HCT116 (cell line): ENCODE results near the gene SMPDL3B. TPM values are rescaled to one million over a fixed set of nuclear protein-coding genes. Genes with fewer than 3 reads are reported as not detected.

ENCODE experiments used
- ATAC-seq: fragments of 200-7000 bp; cut with Tn5 transposase; 2 replicates; pipeline ENCODE4 v1.9.1; 2020; ENCODE audit warnings: mild to moderate bottlenecking, moderate library complexity
- BruUV-seq: library from RNA; stranded (reverse); fragments of 400-500 nt; replicated peaks from 2 replicates; lab custom pipeline; 2021; lab: Mats Ljungman, UMichigan
- CTCF ChIA-PET: fragments of 300-600 bp; sonication (Branson Sonifier 250); formaldehyde crosslinking; loops from one replicate; lab custom pipeline; 2021; ENCODE audit warnings: antibody characterized with exemption; lab: Charles Lee
- POLR2A ChIA-PET: fragments of 300-600, 350-600 bp; sonication (Branson Sonifier 250); formaldehyde crosslinking; loops from one replicate; lab custom pipeline; 2021; ENCODE audit warnings: antibody characterized with exemption; lab: Charles Lee
- RAD21 ChIA-PET, 2 experiments: fragments of 300-600 bp; sonication (Branson Sonifier 250); formaldehyde crosslinking; loops; one replicate each; lab custom pipeline; 2023; ENCODE audit warnings: low total read pairs in 2 of 2; ENCODE audit not compliant: uncharacterized antibody in 2 of 2, unreplicated experiment in 2 of 2, low non-redundant PET in 1 of 2; lab: Charles Lee
- DNase-seq: peaks from one replicate; pipeline ENCODE4 v3.0.0-alpha.2; 2010; ENCODE audit warnings: low read depth, low spot score
- H2AFZ ChIP-seq: fragments of 200-600 bp; shearing (Covaris generic), sonication (generic); 2 replicates; pipeline ENCODE4 v1.6.1; 2017; ENCODE audit warnings: low read depth, mixed run types, mixed read lengths, antibody characterized with exemption, low read length; ENCODE audit not compliant: poor library complexity, severe bottlenecking
- H3K27ac ChIP-seq: 2 replicates; pipeline ENCODE4 v1.5.1; 2012; ENCODE audit warnings: low read depth, low read length
- H3K27me3 ChIP-seq: fragments of 200-600 bp; sonication (generic); 2 replicates; pipeline ENCODE4 v1.6.1; 2016; ENCODE audit warnings: mixed run types, low read length, mixed read lengths; ENCODE audit not compliant: insufficient read depth
- H3K36me3 ChIP-seq, 2 experiments: fragments of 200-500 bp in 1 of 2; fragments of 200-600 bp in 1 of 2; sonication (Bioruptor generic) in 1 of 2; sonication (generic) in 1 of 2; 2 replicates each; pipeline versions ENCODE4 v1.5.1 to v1.6.1; 2014 to 2016; ENCODE audit warnings: low read length in 2 of 2, inconsistent platforms in 1 of 2, mixed read lengths in 1 of 2, mixed run types in 1 of 2; ENCODE audit not compliant: insufficient read depth in 2 of 2, control insufficient read depth in 1 of 2
- H3K4me1 ChIP-seq, 2 experiments: fragments of 200-600 bp in 1 of 2; sonication (generic) in 1 of 2; 2 replicates each; pipeline versions ENCODE4 v1.5.1 to v1.6.1; 2012 to 2017; ENCODE audit warnings: low read length in 2 of 2, inconsistent platforms in 1 of 2, mild to moderate bottlenecking in 1 of 2, mixed read lengths in 1 of 2, mixed run types in 1 of 2, moderate library complexity in 1 of 2; ENCODE audit not compliant: insufficient read depth in 2 of 2, control insufficient read depth in 1 of 2
- H3K4me2 ChIP-seq: fragments of 200-600 bp; sonication (generic); 2 replicates; pipeline ENCODE4 v1.6.1; 2017; ENCODE audit warnings: mixed run types, low read length, mixed read lengths
- H3K4me3 ChIP-seq, 2 experiments: fragments of 200-600 bp in 1 of 2; sonication (generic) in 1 of 2; replicated peaks in 1 of 2; 2 replicates each; pipeline ENCODE4 v1.5.1; 2011 to 2016; ENCODE audit warnings: low read length in 2 of 2, control low read depth in 1 of 2, low read depth in 1 of 2, mild to moderate bottlenecking in 1 of 2, mixed read lengths in 1 of 2, mixed run types in 1 of 2
- H3K79me2 ChIP-seq: fragments of 200-600 bp; sonication (generic); 2 replicates; pipeline ENCODE4 v1.6.1; 2017; ENCODE audit warnings: mild to moderate bottlenecking, mixed run types, low read length, moderate library complexity, mixed read lengths; ENCODE audit not compliant: insufficient read depth
- H3K9ac ChIP-seq: fragments of 200-600 bp; sonication (generic); 2 replicates; pipeline ENCODE4 v1.6.1; 2016; ENCODE audit warnings: low read length, mixed read lengths
- H3K9me2 ChIP-seq: fragments of 200-600 bp; sonication (generic), shearing (Covaris generic); 2 replicates; pipeline ENCODE4 v1.6.1; 2017; ENCODE audit warnings: mixed run types, mild to moderate bottlenecking, moderate library complexity; ENCODE audit not compliant: insufficient read depth
- H3K9me3 ChIP-seq, 2 experiments: fragments of 200-500 bp in 1 of 2; fragments of 200-600 bp in 1 of 2; sonication (Bioruptor generic) in 1 of 2; sonication (generic) in 1 of 2; 2 replicates each; pipeline ENCODE4 v1.6.1; 2014 to 2017; ENCODE audit warnings: low read length in 2 of 2, mixed read lengths in 2 of 2, inconsistent platforms in 1 of 2, low read depth in 1 of 2, mild to moderate bottlenecking in 1 of 2, mixed run types in 1 of 2, moderate library complexity in 1 of 2; ENCODE audit not compliant: control insufficient read depth in 1 of 2, insufficient read depth in 1 of 2
- H4K20me1 ChIP-seq: fragments of 200-600 bp; sonication (generic), shearing (Covaris generic); 2 replicates; pipeline ENCODE4 v1.6.1; 2017; ENCODE audit warnings: mixed run types, mild to moderate bottlenecking, moderate library complexity; ENCODE audit not compliant: insufficient read depth
- ATF3 ChIP-seq: IDR thresholded peaks from 2 replicates; pipeline ENCODE4 v1.6.1; 2012
- CEBPB ChIP-seq: IDR thresholded peaks from 2 replicates; pipeline ENCODE4 v1.6.1; 2012; ENCODE audit warnings: low read depth
- CTCF ChIP-seq, 3 experiments: fragments of 200-600 bp in 1 of 3; sonication (generic) in 1 of 3; IDR thresholded peaks in 2 of 3; conservative IDR thresholded peaks in 1 of 3; 2 replicates each; pipeline ENCODE4 v1.5.1; 2012 to 2017; ENCODE audit warnings: low read depth in 2 of 3, low read length in 2 of 3, antibody characterized with exemption in 1 of 3, borderline replicate concordance in 1 of 3, control low read depth in 1 of 3, mild to moderate bottlenecking in 1 of 3, mixed read lengths in 1 of 3, mixed run types in 1 of 3, moderate library complexity in 1 of 3; ENCODE audit not compliant: insufficient read depth in 1 of 3
- EGR1 ChIP-seq: IDR thresholded peaks from 2 replicates; pipeline ENCODE4 v1.6.1; 2012; ENCODE audit warnings: low read depth
- ELF1 ChIP-seq: IDR thresholded peaks from 2 replicates; pipeline ENCODE4 v1.6.1; 2012; ENCODE audit warnings: low read depth, borderline replicate concordance
- EZH2 ChIP-seq: fragments of 200-600 bp; sonication (generic); IDR thresholded peaks from 2 replicates; pipeline ENCODE4 v1.6.1; 2017; ENCODE audit warnings: antibody characterized with exemption, mixed run types
- FOSL1 ChIP-seq: IDR thresholded peaks from 2 replicates; pipeline ENCODE4 v1.6.1; 2012; ENCODE audit warnings: low read depth
- JUND ChIP-seq: IDR thresholded peaks from 2 replicates; pipeline ENCODE4 v1.6.1; 2012
- MAX ChIP-seq: IDR thresholded peaks from 2 replicates; pipeline ENCODE4 v1.6.1; 2012
- POLR2A ChIP-seq: IDR thresholded peaks from 2 replicates; pipeline ENCODE4 v1.7.0; 2011; ENCODE audit warnings: borderline replicate concordance; ENCODE audit not compliant: insufficient read depth, insufficient read length; ENCODE audit errors: extremely low read depth
- RAD21 ChIP-seq: IDR thresholded peaks from 2 replicates; pipeline ENCODE4 v1.6.1; 2012; ENCODE audit warnings: low read depth, mild to moderate bottlenecking
- SIN3A ChIP-seq: IDR thresholded peaks from 2 replicates; pipeline ENCODE4 v1.6.1; 2012; ENCODE audit warnings: low read depth
- SRF ChIP-seq: IDR thresholded peaks from 2 replicates; pipeline ENCODE4 v1.6.1; 2012; ENCODE audit warnings: low read depth
- TCF7L2 ChIP-seq: IDR thresholded peaks from 2 replicates; pipeline ENCODE4 v1.7.0; 2011; ENCODE audit warnings: borderline replicate concordance, inconsistent platforms; ENCODE audit not compliant: insufficient read depth, insufficient read length; ENCODE audit errors: extremely low read depth
- YY1 ChIP-seq: IDR thresholded peaks from 2 replicates; pipeline ENCODE4 v1.6.1; 2011; ENCODE audit warnings: low read length, low read depth, moderate library complexity, mild to moderate bottlenecking; ENCODE audit not compliant: insufficient replicate concordance; ENCODE audit errors: extremely low read depth
- intact Hi-C: fragments of 100-400 bp; cut with micrococcal nuclease; formaldehyde crosslinking; loops from 2 replicates; pipeline ENCODE4 v1.10.0; 2022
- total RNA-seq: library from RNA; stranded (reverse); gene quantifications from one replicate; pipeline ENCODE4 v1.2.1, GENCODE V29; 2021; ENCODE audit not compliant: unreplicated experiment

SMPDL3B gene
- total RNA-seq, 1 experiment from 2014 or later: 16.4 TPM

- no peak overlapping the region for H3K27ac ChIP-seq
- H3K36me3 ChIP-seq: no peaks in the 10 kb centered on the region
- H4K20me1 ChIP-seq: no peaks in the 10 kb centered on the region
- H3K27me3 ChIP-seq: no peaks in the 10 kb centered on the region
- H3K79me2 ChIP-seq: no peaks in the 10 kb centered on the region
- no peak overlapping the region for H2AFZ ChIP-seq
- H3K4me2 ChIP-seq: no peak overlapping the region
- no peaks in the 10 kb centered on the region for H3K9me2 ChIP-seq
- TF ChIP-seq MAX (no peak), ATF3 (no peak), SRF (no peak), CEBPB (no peak), POLR2A (no peak), EZH2 (no peak), YY1 (no peak), TCF7L2 (no peak)
- no peaks in the 10 kb centered on the region for H3K9me3 ChIP-seq
- H3K4me1 ChIP-seq: peaks cover 22 to 34% of the 10 kb centered on the region in 2 experiments
- ChIA-PET RAD21 (no interaction called here), POLR2A (interaction anchor here (1.8 kb wide), 1 partner anchor 11 kb away, joined by 6 read pairs; the partner anchor contains the start of gene XKR8), CTCF (no interaction called here)
- intact Hi-C loops: no loop called here
- H3K4me3 ChIP-seq: no peak overlapping the region
- BruUV-seq: no TSS peak
- H3K9ac ChIP-seq: no peak overlapping the region
- ATAC-seq (no peak), DNase-seq (no peak)
These were observed 36.9 kb downstream of the SMPDL3B start for GRCh38 chr1:27971674-27972073.

- TF ChIP-seq CEBPB (no peak), JUND (no peak), RAD21 (no peak), POLR2A (no peak), CTCF (IDR thresholded peaks at IDR 0.05 in 2 of 3, conservative IDR thresholded peaks at IDR 0.05 in 1 of 3; ENCODE audit: borderline replicate concordance in 1 of 3, insufficient read depth in 1 of 3, low read depth in 2 of 3, low read length in 2 of 3) (no peak), EZH2 (no peak), TCF7L2 (no peak), ELF1 (no peak), EGR1 (no peak), FOSL1 (no peak), SIN3A (no peak), SRF (no peak)
- ChIA-PET RAD21 (no interaction called here), POLR2A (interaction anchor here (1.8 kb wide), 1 partner anchor 12 kb away, joined by 6 read pairs; the partner anchor contains the start of gene XKR8), CTCF (no interaction called here)
- no peaks in the 10 kb centered on the region for H3K9me2 ChIP-seq
- H3K9me3 ChIP-seq: no peaks in the 10 kb centered on the region
- H3K79me2 ChIP-seq: no peaks in the 10 kb centered on the region
- H3K36me3 ChIP-seq: no peaks in the 10 kb centered on the region
- intact Hi-C loops: no loop called here
- no peaks in the 10 kb centered on the region for H4K20me1 ChIP-seq
- ATAC-seq (no peak), DNase-seq (no peak)
- no peak overlapping the region for H3K4me2 ChIP-seq
- BruUV-seq: no TSS peak
- no peak overlapping the region for H2AFZ ChIP-seq
- H3K4me3 ChIP-seq: no peak overlapping the region
- no peak overlapping the region for H3K9ac ChIP-seq
- H3K27ac ChIP-seq: no peak overlapping the region
- no peaks in the 10 kb centered on the region for H3K27me3 ChIP-seq
- peaks cover 18 to 29% of the 10 kb centered on the region in 2 experiments for H3K4me1 ChIP-seq
These were observed 37.3 kb downstream of the SMPDL3B start for GRCh38 chr1:27972141-27972540.
